ENCODE results near the gene CTSW. TPM values are rescaled to one million over a fixed set of nuclear protein-coding genes. Genes with fewer than 3 reads are reported as not detected.
A peak's percentile ranks its signal among the peaks of the same experiment; 100 is the strongest.

The CTSW gene
- polyA plus RNA-seq, 3 donors: 0.71 to 1.3 (median 0.78) TPM

GRCh38 chr11:65888163-65888814 lies 8.7 kb downstream of the CTSW start, which contains the start of gene FIBP:
TSS of gene FIBP (minus strand) at chr11:65888471. CDS start at chr11:65888418, 53 bp downstream.
- peaks cover 57 to 81% of the 10 kb centered on the region in 2 donors for H3K4me1 ChIP-seq (ENCODE audit: control insufficient read depth in 1 of 2, insufficient read depth in 2 of 2, low read length in 2 of 2)
- peaks cover 23 to 34% of the 10 kb centered on the region in 2 donors for H3K36me3 ChIP-seq (replicated peaks in 1 of 2; ENCODE audit: control insufficient read depth in 1 of 2, insufficient read depth in 2 of 2, low read length in 2 of 2)
- H3K79me2 ChIP-seq (ENCODE audit: insufficient read depth, low read length): peaks cover 50% of the 10 kb centered on the region
- Mint-ChIP-seq H3K4me1 (peaks cover 63% of the 10 kb centered on the region), H3K36me3 (peaks cover 38 to 46% of the 10 kb centered on the region in 2 donors), H3K27me3 (ENCODE audit: low read depth in 3 of 3) (peaks cover 0 to 7% (median 0%) of the 10 kb centered on the region in 3 donors), H3K9me3 (peaks cover 0 to 2% (median 0%) of the 10 kb centered on the region in 7 donors), H3K27ac (peak within 1 kb of the TSS; percentile 98 to 100 (median 99)), H3K4me3 (peak within 1 kb of the TSS; percentile 95 to 99)
- H2AFZ ChIP-seq (ENCODE audit: insufficient read depth, low read depth, low read length, poor library complexity, severe bottlenecking): peak within 1 kb of the TSS; percentile 84
- peak within 1 kb of the TSS; percentile 88 to 95 for H3K27ac ChIP-seq (ENCODE audit: low read depth in 1 of 2, low read length in 2 of 2)
- peaks cover 23% of the 10 kb centered on the region for H4K20me1 ChIP-seq (ENCODE audit: insufficient read depth, low read length)
- H3K27me3 ChIP-seq (ENCODE audit: control insufficient read depth in 2 of 2, insufficient read depth in 2 of 2, low read length in 2 of 2): no peaks in the 10 kb centered on the region
- peak within 1 kb of the TSS; percentile 65 for H3K9ac ChIP-seq (ENCODE audit: insufficient read depth, low read length, poor library complexity, severe bottlenecking)
- peak; percentile 95 for TF ChIP-seq CTCF (IDR thresholded peaks at IDR 0.05)
- no peaks in the 10 kb centered on the region for H3K9me3 ChIP-seq (replicated peaks in 1 of 2; ENCODE audit: control insufficient read depth in 1 of 2, insufficient read depth in 1 of 2, low read length in 2 of 2)
- peak within 1 kb of the TSS; percentile 63 to 82 (median 69) for H3K4me3 ChIP-seq (replicated peaks in 1 of 3; ENCODE audit: low read depth in 2 of 3, low read length in 3 of 3)
- intact Hi-C loops (cut with micrococcal nuclease): loop anchor here (1.0 to 5.0 kb wide), 4 partner anchors 34 to 177 kb away; partner anchors contain the start of gene SART1 (in 1 of the 2)
- 0% methylated on average over 49 of the region's 57 CpGs for WGBS (ENCODE audit: insufficient coverage)
- peak; percentile 95 to 97 (median 97) for DNase-seq
- peak within 1 kb of the TSS; percentile 93 for H3K4me2 ChIP-seq (replicated peaks; ENCODE audit: extremely low read depth, low read length, poor library complexity, severe bottlenecking)

GRCh38 chr11:65890324-65891218 lies 10.9 kb downstream of the CTSW start, which contains the start of gene CCDC85B:
TSS of gene CCDC85B (plus strand) at chr11:65890673. CDS start at chr11:65890784, 111 bp downstream.
- Mint-ChIP-seq H3K4me1 (peaks cover 67% of the 10 kb centered on the region), H3K27ac (peak within 1 kb of the TSS; percentile 98 to 100 (median 99)), H3K9me3 (peaks cover 0 to 2% (median 0%) of the 10 kb centered on the region in 7 donors), H3K4me3 (peak within 1 kb of the TSS; percentile 92 to 95), H3K36me3 (peaks cover 18 to 25% of the 10 kb centered on the region in 2 donors), H3K27me3 (ENCODE audit: low read depth in 3 of 3) (peaks cover 0 to 7% (median 0%) of the 10 kb centered on the region in 3 donors)
- peaks cover 56% of the 10 kb centered on the region for H3K79me2 ChIP-seq (ENCODE audit: insufficient read depth, low read length)
- H4K20me1 ChIP-seq (ENCODE audit: insufficient read depth, low read length): peaks cover 8% of the 10 kb centered on the region
- H3K27ac ChIP-seq (ENCODE audit: low read depth in 1 of 2, low read length in 2 of 2): peak within 1 kb of the TSS; percentile 88 to 95
- H3K9ac ChIP-seq (ENCODE audit: insufficient read depth, low read length, poor library complexity, severe bottlenecking): peak within 1 kb of the TSS; percentile 78
- WGBS (ENCODE audit: insufficient coverage): under 1% methylated on average over 94 of the region's 94 CpGs
- H2AFZ ChIP-seq (ENCODE audit: insufficient read depth, low read depth, low read length, poor library complexity, severe bottlenecking): peak within 1 kb of the TSS; percentile 84
- no peaks in the 10 kb centered on the region for H3K9me3 ChIP-seq (replicated peaks in 1 of 2; ENCODE audit: control insufficient read depth in 1 of 2, insufficient read depth in 1 of 2, low read length in 2 of 2)
- H3K4me2 ChIP-seq (replicated peaks; ENCODE audit: extremely low read depth, low read length, poor library complexity, severe bottlenecking): peak within 1 kb of the TSS; percentile 93
- no peak for TF ChIP-seq CTCF (IDR thresholded peaks at IDR 0.05)
- H3K36me3 ChIP-seq (replicated peaks in 1 of 2; ENCODE audit: control insufficient read depth in 1 of 2, insufficient read depth in 2 of 2, low read length in 2 of 2): peaks cover 6 to 15% of the 10 kb centered on the region in 2 donors
- DNase-seq: peak; percentile 97 to 98 (median 97)
- H3K4me1 ChIP-seq (ENCODE audit: control insufficient read depth in 1 of 2, insufficient read depth in 2 of 2, low read length in 2 of 2): peaks cover 68 to 84% of the 10 kb centered on the region in 2 donors
- H3K27me3 ChIP-seq (ENCODE audit: control insufficient read depth in 2 of 2, insufficient read depth in 2 of 2, low read length in 2 of 2): no peaks in the 10 kb centered on the region
- peak within 1 kb of the TSS; percentile 48 to 82 (median 54) for H3K4me3 ChIP-seq (replicated peaks in 1 of 3; ENCODE audit: low read depth in 2 of 3, low read length in 3 of 3)
- intact Hi-C loops (cut with micrococcal nuclease): loop anchor here in 1 of 2 donors (1.0 kb wide), 1 partner anchor 10 kb away; the partner anchor contains the start of gene FOSL1
